Activated CD4-positive, alpha-beta T cell treated with anti-CD3 and anti-CD28 coated beads, Interleukin-2, amount 10 ng/mL, durations not matched to agents 24 days and 14 days (primary cell): ENCODE measurements around the gene OXCT1. TPM values are rescaled to one million over a fixed set of nuclear protein-coding genes. Genes with fewer than 3 reads are reported as not detected.
A peak's percentile ranks its signal among the peaks of the same experiment; 100 is the strongest.

Experiments
- DNase-seq: peaks from one replicate; pipeline ENCODE4 v3.0.0; 2022
- H3K27ac Mint-ChIP-seq: one replicate; pipeline ENCODE4 v1.8.0; 2022; ENCODE audit warnings: mild to moderate bottlenecking, mixed read lengths
- H3K27me3 Mint-ChIP-seq: one replicate; pipeline ENCODE4 v1.8.0; 2022; ENCODE audit warnings: mixed read lengths
- H3K36me3 Mint-ChIP-seq: one replicate; pipeline ENCODE4 v1.8.0; 2022; ENCODE audit warnings: low read depth, mild to moderate bottlenecking, mixed read lengths
- H3K4me1 Mint-ChIP-seq: one replicate; pipeline ENCODE4 v1.8.0; 2021; ENCODE audit warnings: mixed read lengths
- H3K4me3 Mint-ChIP-seq: one replicate; pipeline ENCODE4 v1.8.0; 2022; ENCODE audit warnings: mild to moderate bottlenecking, moderate library complexity, mixed read lengths
- H3K9me3 Mint-ChIP-seq: one replicate; pipeline ENCODE4 v1.8.0; 2021; ENCODE audit warnings: mixed read lengths
- intact Hi-C: fragments of 100-400 bp; cut with micrococcal nuclease; formaldehyde crosslinking; loops from one replicate; pipeline ENCODE4 v1.15.1; 2023
- total RNA-seq: library from RNA; stranded (reverse); gene quantifications from 2 replicates; pipeline ENCODE4 v1.2.3, GENCODE V29; 2022

OXCT1 gene
- total RNA-seq, 1 donor from 2014 or later = 92.6 TPM

DNA sequence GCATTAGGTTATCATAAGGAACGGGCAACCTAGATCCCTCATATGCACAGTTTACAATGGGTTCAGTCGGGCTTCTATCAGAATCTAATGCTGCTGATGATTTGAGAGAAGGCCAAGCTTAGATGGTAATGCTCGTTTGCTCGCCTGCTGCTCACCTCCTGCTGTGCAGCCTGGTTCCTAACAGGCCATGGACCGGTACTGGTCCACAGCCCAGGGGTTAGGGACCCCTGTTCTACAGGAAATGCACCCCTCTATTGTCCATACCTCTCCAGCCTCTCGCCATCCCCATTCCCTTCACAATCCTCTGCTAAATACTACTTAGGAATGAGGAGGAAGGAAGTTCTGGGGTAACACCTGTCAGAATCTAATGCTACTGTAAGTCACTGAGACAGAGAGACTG is 75.1 kb downstream of the OXCT1 start:
- H3K4me1 Mint-ChIP-seq = peaks cover 6% of the 10 kb centered on the region
- H3K27me3 Mint-ChIP-seq = no peaks in the 10 kb centered on the region
- no peak for DNase-seq
- H3K27ac Mint-ChIP-seq = no peak overlapping the region
- no peak overlapping the region for H3K4me3 Mint-ChIP-seq
- intact Hi-C loops = loop anchor here (5.0 kb wide), 1 partner anchor 43 kb away; no protein-coding TSS in a partner anchor
- H3K9me3 Mint-ChIP-seq = no peaks in the 10 kb centered on the region
- peaks cover 38% of the 10 kb centered on the region for H3K36me3 Mint-ChIP-seq

DNA sequence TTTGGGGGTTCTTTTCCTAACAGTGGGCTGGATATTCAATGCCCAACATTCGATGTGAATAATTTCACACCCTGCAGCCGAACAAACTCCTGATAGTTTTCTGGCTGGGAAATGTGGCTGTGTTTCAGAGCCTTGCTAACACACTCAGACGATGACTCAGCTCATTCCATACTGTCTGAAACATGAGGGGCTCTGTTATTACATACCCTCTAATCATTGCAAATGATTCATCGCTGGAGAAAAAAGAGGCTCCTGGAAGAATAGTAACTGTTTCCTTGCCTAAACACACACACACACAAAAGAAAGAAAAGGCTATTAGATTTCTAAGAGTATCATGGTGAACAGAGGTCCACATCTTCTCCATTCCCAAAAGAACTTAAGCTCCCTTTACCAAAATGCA is 75.8 kb downstream of the OXCT1 start:
- H3K4me3 Mint-ChIP-seq = no peak overlapping the region
- intact Hi-C loops = no loop called here
- H3K27me3 Mint-ChIP-seq = no peaks in the 10 kb centered on the region
- no peak for DNase-seq
- peaks cover 35% of the 10 kb centered on the region for H3K36me3 Mint-ChIP-seq
- H3K9me3 Mint-ChIP-seq = no peaks in the 10 kb centered on the region
- H3K27ac Mint-ChIP-seq = no peak overlapping the region
- peaks cover 6% of the 10 kb centered on the region for H3K4me1 Mint-ChIP-seq

DNA sequence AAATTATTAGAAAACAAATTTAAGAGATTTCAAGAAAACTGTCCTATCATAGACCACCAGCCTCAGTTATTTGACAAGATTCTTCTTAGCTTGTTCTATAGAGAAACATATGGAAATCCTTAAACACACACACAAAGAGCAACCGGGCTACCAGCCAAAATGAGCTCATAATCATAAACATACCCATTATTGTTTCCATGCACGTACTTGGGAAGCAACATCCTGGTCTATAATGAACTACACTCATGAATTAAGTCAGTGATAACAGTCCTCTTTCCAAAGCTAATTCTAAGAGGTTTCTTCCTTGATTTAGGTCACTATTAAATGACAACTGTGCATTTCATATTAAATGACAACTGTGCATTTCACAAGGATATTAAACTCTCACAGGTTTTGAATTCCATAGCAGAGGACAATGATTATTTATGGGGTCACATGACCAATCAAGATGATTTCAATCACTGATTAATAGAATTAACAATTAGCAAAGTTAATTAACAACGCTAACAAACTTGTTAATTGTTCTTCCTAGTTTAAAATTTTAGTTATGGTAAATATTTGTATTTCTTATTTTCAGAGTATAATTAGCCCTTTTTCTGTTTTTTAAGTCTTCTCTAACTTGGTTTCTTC is 77.0 kb downstream of the OXCT1 start:
- no peaks in the 10 kb centered on the region for H3K27me3 Mint-ChIP-seq
- H3K36me3 Mint-ChIP-seq = peaks cover 32% of the 10 kb centered on the region
- no peak for DNase-seq
- peaks cover 6% of the 10 kb centered on the region for H3K4me1 Mint-ChIP-seq
- intact Hi-C loops = no loop called here
- H3K4me3 Mint-ChIP-seq = no peak overlapping the region
- H3K9me3 Mint-ChIP-seq = no peaks in the 10 kb centered on the region
- H3K27ac Mint-ChIP-seq = no peak overlapping the region

DNA sequence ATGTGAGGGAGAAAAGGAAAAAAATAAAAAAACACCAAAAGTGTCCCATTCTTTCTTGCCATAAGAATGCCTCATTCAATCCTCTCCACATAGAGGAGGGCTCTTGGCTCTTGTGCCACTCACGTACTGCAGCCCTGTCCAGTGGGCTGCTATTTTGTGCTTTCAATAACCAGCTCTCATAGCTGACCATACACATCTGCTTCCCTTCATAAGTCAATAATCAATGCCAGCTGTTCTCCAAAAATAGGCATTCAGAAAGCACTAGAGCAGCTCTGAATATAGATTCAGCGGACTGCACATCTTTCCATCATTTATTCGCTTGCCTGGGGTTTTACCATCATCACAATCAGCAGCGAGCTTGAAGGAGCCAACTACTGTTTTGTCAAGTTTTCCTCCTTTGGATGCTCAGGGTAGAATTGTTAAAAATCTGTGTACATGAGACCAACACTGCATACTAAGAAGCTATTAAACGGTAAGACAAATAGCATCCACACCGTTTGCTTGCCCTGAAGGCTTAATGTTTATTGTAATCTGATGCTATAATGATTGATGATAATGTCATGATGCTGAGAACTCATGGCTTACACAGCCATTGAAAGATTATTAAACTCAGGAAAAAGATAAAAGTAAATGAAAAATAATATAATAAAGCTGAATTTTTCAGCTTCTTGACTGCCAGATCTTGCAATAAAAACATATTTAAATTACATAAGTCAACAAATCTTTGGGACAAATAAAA is 80.0 kb downstream of the OXCT1 start:
- DNase-seq = no peak
- Mint-ChIP-seq H3K36me3 (peaks cover 32% of the 10 kb centered on the region), H3K9me3 (no peaks in the 10 kb centered on the region), H3K4me3 (no peak overlapping the region), H3K27ac (no peak overlapping the region), H3K4me1 (peaks cover 4% of the 10 kb centered on the region), H3K27me3 (no peaks in the 10 kb centered on the region)
- intact Hi-C loops = no loop called here

DNA sequence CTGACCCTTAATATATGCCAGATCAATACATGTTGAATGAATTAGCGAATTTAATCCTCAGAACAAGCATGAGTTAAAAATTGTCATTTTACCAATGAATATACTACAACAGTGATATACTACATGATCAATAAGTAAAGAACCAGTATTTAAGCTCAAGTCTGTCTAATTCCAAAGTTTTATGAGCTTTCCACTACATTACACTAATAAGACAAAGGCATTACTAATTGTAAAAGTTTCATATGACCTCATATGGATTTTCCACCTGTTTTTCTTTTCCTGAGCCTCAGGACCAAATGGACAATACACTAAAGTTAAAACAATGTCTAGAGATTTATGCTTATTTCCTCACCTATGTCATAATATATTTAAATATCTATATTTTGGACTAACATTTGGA is 80.8 kb downstream of the OXCT1 start:
- intact Hi-C loops = no loop called here
- peaks cover 4% of the 10 kb centered on the region for H3K4me1 Mint-ChIP-seq
- H3K36me3 Mint-ChIP-seq = peaks cover 31% of the 10 kb centered on the region
- no peaks in the 10 kb centered on the region for H3K9me3 Mint-ChIP-seq
- no peak overlapping the region for H3K4me3 Mint-ChIP-seq
- no peak for DNase-seq
- H3K27ac Mint-ChIP-seq = no peak overlapping the region
- H3K27me3 Mint-ChIP-seq = no peaks in the 10 kb centered on the region

DNA sequence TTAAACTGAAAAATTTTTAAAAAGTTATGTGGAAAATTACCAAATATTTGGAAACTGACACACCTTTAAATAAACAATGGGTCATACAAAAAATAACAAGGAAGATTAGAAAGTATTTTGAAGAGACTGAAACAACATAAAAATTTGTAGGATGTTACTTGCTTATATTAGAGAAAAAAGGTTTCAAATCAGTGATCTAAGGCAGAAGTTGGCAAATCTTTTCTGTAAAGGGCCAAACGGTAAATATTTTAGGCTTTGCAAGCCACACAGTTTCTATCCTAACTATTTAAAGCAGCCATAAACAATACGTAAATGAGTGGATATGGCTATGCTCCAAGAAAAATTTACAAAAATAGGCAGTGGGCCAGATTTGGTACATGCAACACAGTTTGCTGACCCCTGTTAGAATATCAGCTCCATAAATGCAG is 81.3 kb downstream of the OXCT1 start:
- peaks cover 31% of the 10 kb centered on the region for H3K36me3 Mint-ChIP-seq
- intact Hi-C loops = no loop called here
- no peaks in the 10 kb centered on the region for H3K9me3 Mint-ChIP-seq
- peaks cover 4% of the 10 kb centered on the region for H3K4me1 Mint-ChIP-seq
- no peak overlapping the region for H3K27ac Mint-ChIP-seq
- no peak overlapping the region for H3K4me3 Mint-ChIP-seq
- no peak for DNase-seq
- H3K27me3 Mint-ChIP-seq = no peaks in the 10 kb centered on the region

DNA sequence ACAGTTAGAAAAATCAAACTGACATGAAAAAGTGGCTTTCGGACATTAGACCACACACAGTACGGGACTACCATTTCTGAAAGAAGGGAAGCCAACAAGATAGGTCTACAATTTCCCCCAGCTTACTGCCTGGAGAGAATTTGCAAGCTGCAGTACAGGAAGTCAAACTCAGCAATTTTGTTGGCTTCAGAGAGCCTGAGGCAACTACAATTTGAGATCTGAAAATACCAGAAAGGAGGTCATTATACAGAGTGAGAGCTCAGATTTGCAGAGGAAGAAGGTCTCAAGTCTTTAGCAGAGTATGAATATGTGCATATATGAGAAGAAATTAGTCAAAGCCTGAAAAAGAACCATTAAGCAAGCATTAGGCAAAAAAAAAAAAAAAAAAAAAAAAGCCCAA is 83.0 kb downstream of the OXCT1 start:
- H3K4me3 Mint-ChIP-seq = no peak overlapping the region
- H3K27me3 Mint-ChIP-seq = no peaks in the 10 kb centered on the region
- intact Hi-C loops = no loop called here
- peaks cover 4% of the 10 kb centered on the region for H3K4me1 Mint-ChIP-seq
- no peak overlapping the region for H3K27ac Mint-ChIP-seq
- no peaks in the 10 kb centered on the region for H3K9me3 Mint-ChIP-seq
- peaks cover 37% of the 10 kb centered on the region for H3K36me3 Mint-ChIP-seq
- DNase-seq = no peak

DNA sequence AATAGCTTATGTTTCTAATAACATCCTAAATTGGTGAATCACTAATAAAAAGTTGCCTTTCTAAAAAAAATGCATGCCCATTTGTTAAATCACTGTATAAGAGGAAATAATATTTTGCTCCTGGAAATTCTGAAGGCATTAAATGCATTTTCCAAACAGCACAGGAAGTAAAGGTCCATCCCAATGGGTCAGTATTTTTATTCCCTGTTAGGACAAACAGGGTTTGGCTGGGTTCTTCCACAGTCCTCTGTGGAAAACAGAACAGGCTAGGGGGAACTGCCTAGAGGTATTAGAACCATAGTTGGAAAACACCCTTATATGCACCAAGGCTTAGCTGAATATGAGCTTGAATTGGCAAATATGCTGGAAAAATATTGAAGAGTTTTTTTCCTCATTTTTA is 85.2 kb downstream of the OXCT1 start:
- Mint-ChIP-seq H3K4me1 (peaks cover 4% of the 10 kb centered on the region), H3K36me3 (peaks cover 41% of the 10 kb centered on the region), H3K9me3 (no peaks in the 10 kb centered on the region), H3K27ac (no peak overlapping the region), H3K4me3 (no peak overlapping the region), H3K27me3 (no peaks in the 10 kb centered on the region)
- DNase-seq = no peak
- intact Hi-C loops = no loop called here

DNA sequence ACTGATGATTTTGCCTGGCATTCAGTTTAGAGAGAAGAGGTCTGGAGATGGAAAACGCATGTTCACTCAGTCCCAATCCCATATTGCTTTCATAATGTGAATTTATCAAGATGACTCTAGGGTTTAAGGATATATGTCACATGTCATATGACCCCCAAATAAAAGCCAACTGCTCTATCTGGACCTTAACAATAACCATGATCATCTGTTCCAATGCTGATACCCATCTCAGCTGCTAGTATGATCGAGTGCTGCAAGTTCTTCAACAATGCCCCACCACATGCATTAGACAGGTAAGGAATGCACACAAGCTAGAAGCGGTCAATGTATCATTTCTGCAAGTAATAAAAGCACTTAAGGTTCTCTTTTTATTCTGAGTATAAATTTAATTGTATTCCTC is 91.8 kb downstream of the OXCT1 start:
- no peaks in the 10 kb centered on the region for H3K27me3 Mint-ChIP-seq
- no peak overlapping the region for H3K4me3 Mint-ChIP-seq
- peaks cover 2% of the 10 kb centered on the region for H3K4me1 Mint-ChIP-seq
- DNase-seq = no peak
- H3K36me3 Mint-ChIP-seq = peaks cover 34% of the 10 kb centered on the region
- H3K27ac Mint-ChIP-seq = no peak overlapping the region
- no peaks in the 10 kb centered on the region for H3K9me3 Mint-ChIP-seq
- intact Hi-C loops = no loop called here

DNA sequence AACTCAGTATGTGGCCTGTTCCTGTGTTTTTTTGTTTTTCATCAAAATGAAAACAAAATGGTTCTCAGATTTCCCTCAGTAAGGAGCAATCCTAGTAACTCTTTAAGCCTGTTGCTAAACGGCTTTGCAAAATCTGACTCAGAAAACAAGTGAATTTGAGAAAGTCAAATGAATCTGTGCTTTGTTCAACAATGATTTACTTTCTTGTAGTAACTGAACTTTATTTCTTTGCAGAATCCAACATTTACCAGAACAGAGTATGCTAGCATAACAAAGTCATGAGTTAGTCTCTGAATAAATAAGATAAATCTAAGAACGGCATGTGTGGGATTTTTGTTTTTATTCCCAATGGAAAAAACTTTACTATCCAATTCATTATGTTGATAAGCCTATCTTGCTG is 93.8 kb downstream of the OXCT1 start:
- intact Hi-C loops = no loop called here
- no peak overlapping the region for H3K27ac Mint-ChIP-seq
- H3K4me3 Mint-ChIP-seq = no peak overlapping the region
- DNase-seq = no peak
- H3K27me3 Mint-ChIP-seq = no peaks in the 10 kb centered on the region
- peaks cover 4% of the 10 kb centered on the region for H3K9me3 Mint-ChIP-seq
- H3K36me3 Mint-ChIP-seq = peaks cover 31% of the 10 kb centered on the region
- peaks cover 15% of the 10 kb centered on the region for H3K4me1 Mint-ChIP-seq

DNA sequence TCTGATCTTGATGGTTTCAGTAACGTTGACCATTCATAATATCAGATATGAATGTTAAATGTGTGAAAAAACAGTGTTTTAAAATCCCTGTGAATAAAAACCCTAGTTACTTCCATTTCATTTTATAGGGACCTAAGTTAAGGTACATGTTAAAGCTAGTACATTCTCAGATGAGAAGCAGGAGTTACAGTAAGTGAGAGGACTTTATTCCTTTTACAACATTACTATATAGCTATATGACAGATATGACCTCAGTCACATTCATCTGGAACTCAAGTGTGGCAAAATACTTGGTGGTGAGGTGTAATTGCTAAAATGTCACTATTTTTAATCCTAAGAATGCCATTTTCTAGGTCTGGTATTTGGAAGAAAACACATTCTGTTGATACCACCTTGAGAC is 96.4 kb downstream of the OXCT1 start:
- Mint-ChIP-seq H3K4me1 (peaks cover 18% of the 10 kb centered on the region), H3K4me3 (no peak overlapping the region), H3K27ac (no peak overlapping the region), H3K27me3 (no peaks in the 10 kb centered on the region), H3K36me3 (peaks cover 29% of the 10 kb centered on the region), H3K9me3 (peaks cover 4% of the 10 kb centered on the region)
- DNase-seq = no peak
- intact Hi-C loops = no loop called here

DNA sequence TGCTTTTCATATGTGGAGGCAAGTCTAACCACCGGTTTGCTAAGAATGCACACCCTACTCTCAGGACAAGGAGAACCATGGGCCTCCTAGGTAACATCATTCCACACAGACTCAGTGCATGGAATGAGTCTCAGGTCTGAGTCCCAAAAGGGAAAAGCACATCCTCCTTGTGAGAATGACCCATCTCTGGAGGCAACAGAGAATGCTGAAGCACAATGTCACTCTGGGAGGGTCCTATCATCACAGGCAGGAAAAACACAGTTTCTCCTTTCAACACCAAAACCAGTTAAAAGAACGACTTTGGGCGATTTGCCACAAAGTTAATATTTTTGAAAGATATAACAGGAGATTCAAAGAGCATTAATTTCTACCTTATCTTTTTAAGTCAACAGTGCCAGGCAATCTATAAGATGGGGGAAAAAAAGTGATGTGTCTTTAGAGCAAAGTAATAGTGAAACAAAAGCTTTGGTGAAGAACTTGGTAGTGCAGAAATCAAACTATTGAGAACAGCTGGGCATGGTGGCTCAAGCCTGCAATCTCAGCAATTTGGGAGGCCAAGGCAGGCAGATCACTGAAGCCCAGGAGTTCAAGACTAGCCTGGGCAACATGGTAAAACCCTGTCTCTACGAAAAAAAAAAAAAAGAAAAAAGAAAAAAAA is 97.3 kb downstream of the OXCT1 start:
- Mint-ChIP-seq H3K27ac (no peak overlapping the region), H3K4me3 (no peak overlapping the region), H3K36me3 (peaks cover 30% of the 10 kb centered on the region), H3K27me3 (no peaks in the 10 kb centered on the region), H3K9me3 (peaks cover 4% of the 10 kb centered on the region), H3K4me1 (peaks cover 18% of the 10 kb centered on the region)
- intact Hi-C loops = no loop called here
- DNase-seq = no peak

DNA sequence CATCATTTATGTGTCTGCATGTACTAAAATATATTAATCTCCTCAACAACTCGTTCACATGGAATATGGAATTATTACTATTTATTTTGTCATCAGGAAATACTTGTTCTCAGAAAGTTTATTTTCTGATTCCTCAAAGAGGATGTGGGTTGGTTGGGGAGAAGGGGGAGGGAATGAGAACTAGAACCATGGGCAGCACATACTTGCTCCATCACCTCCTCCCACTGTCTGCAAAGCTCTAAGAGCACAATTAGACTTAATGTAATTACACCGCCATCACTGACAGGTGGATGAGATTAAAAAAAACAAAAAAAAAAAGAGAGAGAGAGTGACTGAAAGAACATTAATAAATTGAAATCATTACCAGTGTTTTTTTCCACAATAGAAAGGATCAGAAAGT is 98.2 kb downstream of the OXCT1 start:
- H3K27ac Mint-ChIP-seq = peak overlapping the region; percentile 32
- no peak overlapping the region for H3K4me3 Mint-ChIP-seq
- peaks cover 4% of the 10 kb centered on the region for H3K9me3 Mint-ChIP-seq
- H3K4me1 Mint-ChIP-seq = peaks cover 18% of the 10 kb centered on the region
- peaks cover 31% of the 10 kb centered on the region for H3K36me3 Mint-ChIP-seq
- intact Hi-C loops = no loop called here
- no peak for DNase-seq
- H3K27me3 Mint-ChIP-seq = no peaks in the 10 kb centered on the region

DNA sequence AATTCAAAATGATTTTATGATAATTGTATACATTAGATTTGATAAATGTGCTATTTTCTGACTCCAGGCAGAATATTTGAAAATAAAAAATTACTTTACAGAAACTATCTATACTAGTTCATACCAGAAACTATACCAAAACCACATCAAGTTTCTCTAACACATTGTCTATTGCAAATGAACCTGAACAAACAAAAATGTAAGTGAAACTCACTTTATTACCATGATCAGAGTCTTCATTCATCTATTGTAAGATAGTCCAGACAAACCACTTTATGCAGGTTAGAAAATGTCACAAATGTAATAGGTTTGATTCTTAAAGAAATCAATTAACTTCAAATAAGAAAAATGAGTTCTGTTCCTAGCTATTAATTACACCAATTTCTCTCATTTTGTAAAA is 99.4 kb downstream of the OXCT1 start:
- no peak overlapping the region for H3K27ac Mint-ChIP-seq
- DNase-seq = no peak
- H3K9me3 Mint-ChIP-seq = peaks cover 4% of the 10 kb centered on the region
- no peaks in the 10 kb centered on the region for H3K27me3 Mint-ChIP-seq
- H3K36me3 Mint-ChIP-seq = peaks cover 34% of the 10 kb centered on the region
- peaks cover 18% of the 10 kb centered on the region for H3K4me1 Mint-ChIP-seq
- no peak overlapping the region for H3K4me3 Mint-ChIP-seq
- intact Hi-C loops = no loop called here
